C4-2B (cell line): ENCODE results near the gene ENGASE.

ENCODE experiments used
- H3K27ac ChIP-seq: fragments of 450-650 bp; 2 replicates; pipeline ENCODE4 v1.5.1; 2017
- ZFX ChIP-seq: fragments of 450-650 bp; IDR thresholded peaks from 2 replicates; pipeline ENCODE4 v1.6.1; 2017
- TF ChIP-seq, protein P1 (sequence below): fragments of 450-650 bp; conservative IDR thresholded peaks from 2 replicates; pipeline ENCODE4 v1.5.1; 2017; ENCODE audit warnings: mild to moderate bottlenecking

ENGASE gene

DNA sequence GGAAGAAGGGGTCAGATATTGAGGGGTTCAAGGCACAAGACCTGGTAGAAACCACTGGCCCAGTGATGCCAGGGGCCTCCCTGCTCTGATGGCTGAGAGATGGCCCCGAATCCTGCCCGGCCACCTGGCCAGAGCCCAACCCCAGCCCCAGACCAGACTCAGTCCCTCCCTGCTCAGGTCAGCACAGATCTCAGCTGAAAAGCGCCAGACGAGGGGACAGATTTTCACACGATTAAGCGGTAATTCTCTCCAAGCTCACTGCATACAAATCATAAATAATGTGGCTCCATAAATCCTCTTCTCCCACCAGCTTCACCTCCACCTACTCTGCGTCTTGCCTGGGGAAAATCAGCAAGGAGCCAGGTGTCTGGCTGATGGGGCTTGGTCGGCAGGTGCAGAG, 57.1 kb downstream of the ENGASE start:
- no peak overlapping the region for H3K27ac ChIP-seq
- no peak for TF ChIP-seq ZFX
- TF ChIP-seq, protein P1, sequence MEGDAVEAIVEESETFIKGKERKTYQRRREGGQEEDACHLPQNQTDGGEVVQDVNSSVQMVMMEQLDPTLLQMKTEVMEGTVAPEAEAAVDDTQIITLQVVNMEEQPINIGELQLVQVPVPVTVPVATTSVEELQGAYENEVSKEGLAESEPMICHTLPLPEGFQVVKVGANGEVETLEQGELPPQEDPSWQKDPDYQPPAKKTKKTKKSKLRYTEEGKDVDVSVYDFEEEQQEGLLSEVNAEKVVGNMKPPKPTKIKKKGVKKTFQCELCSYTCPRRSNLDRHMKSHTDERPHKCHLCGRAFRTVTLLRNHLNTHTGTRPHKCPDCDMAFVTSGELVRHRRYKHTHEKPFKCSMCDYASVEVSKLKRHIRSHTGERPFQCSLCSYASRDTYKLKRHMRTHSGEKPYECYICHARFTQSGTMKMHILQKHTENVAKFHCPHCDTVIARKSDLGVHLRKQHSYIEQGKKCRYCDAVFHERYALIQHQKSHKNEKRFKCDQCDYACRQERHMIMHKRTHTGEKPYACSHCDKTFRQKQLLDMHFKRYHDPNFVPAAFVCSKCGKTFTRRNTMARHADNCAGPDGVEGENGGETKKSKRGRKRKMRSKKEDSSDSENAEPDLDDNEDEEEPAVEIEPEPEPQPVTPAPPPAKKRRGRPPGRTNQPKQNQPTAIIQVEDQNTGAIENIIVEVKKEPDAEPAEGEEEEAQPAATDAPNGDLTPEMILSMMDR, result no peak

DNA sequence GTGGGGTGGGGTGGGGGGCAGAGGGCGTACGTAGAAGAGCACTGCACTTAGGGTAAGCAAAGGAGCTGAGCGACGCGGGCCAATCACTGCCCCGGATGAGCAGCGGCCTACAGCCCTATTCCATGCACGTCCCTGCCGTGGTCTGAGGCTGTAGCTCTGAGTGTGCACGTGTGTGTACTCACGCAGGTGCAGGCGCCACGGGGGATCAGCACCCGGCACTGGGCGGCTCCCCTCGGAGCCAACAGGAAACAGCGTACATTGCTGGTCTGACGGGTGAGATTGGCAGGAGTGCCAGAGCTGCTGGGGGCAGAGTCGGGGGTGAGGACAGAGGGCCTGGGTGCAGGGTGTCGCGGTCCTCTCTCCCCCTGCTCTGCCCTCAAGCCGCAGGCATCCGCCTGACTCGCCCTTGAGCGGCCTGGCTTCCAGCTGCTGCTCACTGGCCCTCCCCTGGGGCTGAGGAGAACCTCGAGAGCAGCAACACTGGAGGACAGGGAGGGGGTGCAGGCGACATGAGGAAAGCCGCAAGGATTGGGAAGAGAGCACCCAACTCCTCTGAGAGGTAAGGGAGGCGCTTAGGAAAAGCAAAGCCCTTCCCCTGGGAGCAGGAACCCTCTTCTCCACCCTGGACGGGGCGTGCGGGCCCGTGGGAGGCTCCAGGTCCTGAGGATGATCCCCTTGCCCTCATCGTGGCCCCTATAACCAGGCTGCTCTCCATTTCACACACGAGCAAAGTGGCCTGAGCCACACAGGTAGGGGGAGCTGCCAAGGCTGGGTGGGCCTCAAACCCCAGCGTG, 57.8 kb downstream of the ENGASE start:
- TF ChIP-seq, protein P1, result no peak
- no peak for TF ChIP-seq ZFX
- H3K27ac ChIP-seq, result peak overlapping the region; percentile 2; the same call in 1 of the 2 replicates

DNA sequence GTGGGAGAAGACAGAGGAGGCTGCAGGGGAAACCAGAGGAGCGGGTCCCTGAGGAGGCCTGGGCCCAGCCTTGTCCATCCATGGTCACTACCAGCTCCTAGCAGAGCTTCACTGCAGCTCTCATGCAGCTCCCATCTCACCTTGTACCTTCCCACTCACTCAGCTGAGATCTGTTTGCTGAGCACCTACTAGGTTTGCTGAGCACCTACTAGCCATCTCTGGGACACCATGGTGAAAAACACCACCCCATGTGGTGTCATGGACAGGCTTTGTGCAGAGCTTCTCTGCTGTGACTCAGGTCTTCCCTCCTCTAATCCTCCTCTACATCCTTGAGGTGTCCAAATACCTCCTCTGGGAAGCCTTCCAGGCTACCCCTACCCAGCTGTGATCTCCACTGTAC, 58.6 kb downstream of the ENGASE start:
- TF ChIP-seq ZFX, result no peak
- TF ChIP-seq, protein P1, result no peak
- no peak overlapping the region for H3K27ac ChIP-seq

DNA sequence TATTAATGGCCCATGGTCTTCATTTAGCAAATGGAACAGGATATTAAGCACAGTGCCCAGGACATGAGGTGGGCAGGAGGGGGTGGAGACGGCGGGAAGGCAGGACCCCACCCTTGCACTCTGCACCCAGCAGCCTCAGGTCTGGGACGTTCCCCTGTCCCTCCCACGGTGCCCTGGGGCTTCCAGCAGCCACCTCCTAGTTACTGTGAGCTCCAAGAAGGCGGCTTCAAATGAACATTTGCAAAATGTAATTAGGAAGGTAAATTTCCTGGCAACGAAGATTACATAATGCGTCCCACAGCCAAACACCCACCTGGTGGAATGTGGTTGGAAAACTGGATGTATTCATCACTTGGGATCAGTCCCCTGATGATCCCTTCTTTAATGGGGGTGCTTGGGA, 59.4 kb downstream of the ENGASE start:
- TF ChIP-seq, protein P1, result no peak
- TF ChIP-seq ZFX, result no peak
- no peak overlapping the region for H3K27ac ChIP-seq

DNA sequence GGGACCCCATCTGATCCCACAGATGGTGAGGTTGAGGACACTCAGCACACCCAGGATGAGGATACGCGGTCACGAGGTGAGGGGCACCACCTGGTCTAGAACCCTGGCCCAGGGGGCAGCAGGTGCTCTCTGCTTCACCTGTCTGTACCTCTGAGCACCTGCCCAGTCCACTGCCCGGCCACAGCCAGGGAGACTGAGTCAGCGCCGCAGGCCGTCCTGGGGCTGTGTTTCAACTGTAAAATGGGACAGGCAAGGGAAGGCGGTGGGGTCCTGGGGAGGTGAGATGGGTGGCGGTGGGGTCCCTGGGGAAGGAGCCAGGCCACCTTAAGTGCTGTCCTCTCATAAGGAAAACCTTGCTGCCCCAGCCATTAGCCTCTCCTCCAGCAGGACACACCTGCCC, 60.4 kb downstream of the ENGASE start:
- no peak overlapping the region for H3K27ac ChIP-seq
- TF ChIP-seq ZFX, result no peak
- TF ChIP-seq, protein P1, result no peak

DNA sequence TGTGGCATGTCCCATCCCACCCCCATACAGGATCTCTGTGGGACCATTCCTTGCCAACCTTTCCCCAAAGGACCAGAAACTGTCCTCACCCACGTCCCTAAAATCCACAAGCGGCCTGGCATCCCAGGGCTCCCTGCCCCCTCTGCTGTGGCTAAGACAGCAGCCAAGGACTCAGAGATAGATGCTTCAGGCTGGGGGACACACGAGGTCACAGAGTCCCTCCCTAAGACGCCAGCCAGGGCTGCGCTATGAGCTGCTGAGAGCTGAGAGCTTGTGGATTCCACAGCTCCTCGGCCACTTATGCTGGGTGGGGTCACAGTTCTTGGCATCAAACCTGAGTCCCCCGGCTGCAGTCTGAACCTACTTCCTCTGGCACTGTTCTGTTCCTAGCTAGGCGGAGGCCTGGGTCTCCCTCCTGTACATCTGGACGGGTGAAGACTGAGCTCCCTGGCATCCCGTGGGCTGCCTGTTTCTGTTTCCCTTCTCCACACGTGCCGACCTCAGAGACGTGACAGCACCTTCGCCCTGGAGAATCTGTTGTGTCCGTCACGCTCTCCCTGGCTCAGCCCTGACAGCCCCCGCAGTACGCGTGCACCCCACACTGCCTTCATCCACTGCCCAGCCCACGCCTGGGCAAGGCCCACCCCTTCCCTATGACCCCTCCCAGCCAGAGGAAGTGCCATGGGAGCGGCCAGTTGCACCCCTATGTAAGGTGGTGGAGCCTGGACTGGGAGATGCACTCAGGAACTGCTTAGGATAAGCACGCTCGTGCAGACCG, 61.2 kb downstream of the ENGASE start:
- TF ChIP-seq ZFX, result no peak
- TF ChIP-seq, protein P1, result no peak
- H3K27ac ChIP-seq, result no peak overlapping the region
